Activated B cell treated with CpG ODN at 0.5 μM for 24 hours (primary cell): ENCODE data around the gene SRRM1. TPM values are rescaled to one million over a fixed set of nuclear protein-coding genes. Genes with fewer than 3 reads are reported as not detected.
A peak's percentile ranks its signal among the peaks of the same experiment; 100 is the strongest.

Experiments
- ATAC-seq: fragments of 200-7000 bp; cut with Tn5 transposase; one replicate; pipeline ENCODE4 v1.10.0; 2021; ENCODE audit warnings: low read depth, mild to moderate bottlenecking, moderate library complexity
- CTCF ChIA-PET: fragments of 350-600 bp; sonication (Branson Sonifier 250); formaldehyde crosslinking; loops from one replicate; lab custom pipeline; 2021; ENCODE audit warnings: antibody characterized with exemption; lab: Charles Lee
- POLR2A ChIA-PET: fragments of 350-600 bp; sonication (Branson Sonifier 250); formaldehyde crosslinking; loops from one replicate; lab custom pipeline; 2021; ENCODE audit warnings: antibody characterized with exemption; lab: Charles Lee
- DNase-seq: peaks from one replicate; pipeline ENCODE4 v3.0.0; 2022
- H3K27ac Mint-ChIP-seq: one replicate; pipeline ENCODE4 v1.8.0; 2020; ENCODE audit warnings: mixed read lengths
- H3K27me3 Mint-ChIP-seq: one replicate; pipeline ENCODE4 v1.8.0; 2021; ENCODE audit warnings: mixed read lengths
- H3K36me3 Mint-ChIP-seq: one replicate; pipeline ENCODE4 v1.8.0; 2021; ENCODE audit warnings: low read depth, mixed read lengths
- H3K4me1 Mint-ChIP-seq: one replicate; pipeline ENCODE4 v1.8.0; 2021; ENCODE audit warnings: mixed read lengths
- H3K4me3 Mint-ChIP-seq: one replicate; pipeline ENCODE4 v1.8.0; 2020; ENCODE audit warnings: mild to moderate bottlenecking, mixed read lengths
- H3K9me3 Mint-ChIP-seq: one replicate; pipeline ENCODE4 v1.8.0; 2020; ENCODE audit warnings: mixed read lengths
- intact Hi-C: fragments of 100-400 bp; cut with micrococcal nuclease; formaldehyde crosslinking; loops from one replicate; pipeline ENCODE4 v1.15.1; 2024
- total RNA-seq: library from RNA; stranded (reverse); gene quantifications from 2 replicates; pipeline ENCODE4 v1.2.3, GENCODE V29; 2022
- TF ChIP-seq, protein P1 (sequence below): fragments of 200-600 bp; IDR thresholded peaks from one replicate; pipeline ENCODE4 v1.8.0; 2022; ENCODE audit warnings: antibody characterized with exemption, mild to moderate bottlenecking

Gene SRRM1
- total RNA-seq, 1 donor from 2014 or later: 220 TPM

DNA sequence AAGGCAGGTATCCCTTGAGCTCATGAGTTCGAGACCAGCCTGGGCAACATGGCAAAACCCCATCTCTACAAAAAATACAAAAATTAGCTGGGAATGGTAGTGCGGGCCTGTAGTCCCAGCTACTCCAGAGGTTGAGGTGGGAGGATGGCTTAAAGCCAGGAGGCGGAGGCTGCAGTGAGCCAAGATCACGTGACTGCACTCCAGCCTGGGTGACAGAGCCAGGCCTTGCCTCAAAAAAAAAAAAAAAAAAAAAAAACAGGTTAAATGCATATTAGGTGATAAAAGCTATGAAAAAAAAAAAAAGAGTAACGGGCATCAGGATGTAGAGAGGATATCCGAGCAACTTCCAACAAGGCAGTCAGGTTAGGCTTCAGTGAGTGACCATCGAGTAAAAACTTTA lies 2.8 kb upstream of the SRRM1 start:
- Mint-ChIP-seq H3K27ac (no peak overlapping the region), H3K9me3 (no peaks in the 10 kb centered on the region), H3K36me3 (peaks cover 14% of the 10 kb centered on the region), H3K27me3 (no peaks in the 10 kb centered on the region), H3K4me1 (peaks cover 25% of the 10 kb centered on the region), H3K4me3 (no peak overlapping the region)
- ATAC-seq: no peak
- TF ChIP-seq, protein P1, sequence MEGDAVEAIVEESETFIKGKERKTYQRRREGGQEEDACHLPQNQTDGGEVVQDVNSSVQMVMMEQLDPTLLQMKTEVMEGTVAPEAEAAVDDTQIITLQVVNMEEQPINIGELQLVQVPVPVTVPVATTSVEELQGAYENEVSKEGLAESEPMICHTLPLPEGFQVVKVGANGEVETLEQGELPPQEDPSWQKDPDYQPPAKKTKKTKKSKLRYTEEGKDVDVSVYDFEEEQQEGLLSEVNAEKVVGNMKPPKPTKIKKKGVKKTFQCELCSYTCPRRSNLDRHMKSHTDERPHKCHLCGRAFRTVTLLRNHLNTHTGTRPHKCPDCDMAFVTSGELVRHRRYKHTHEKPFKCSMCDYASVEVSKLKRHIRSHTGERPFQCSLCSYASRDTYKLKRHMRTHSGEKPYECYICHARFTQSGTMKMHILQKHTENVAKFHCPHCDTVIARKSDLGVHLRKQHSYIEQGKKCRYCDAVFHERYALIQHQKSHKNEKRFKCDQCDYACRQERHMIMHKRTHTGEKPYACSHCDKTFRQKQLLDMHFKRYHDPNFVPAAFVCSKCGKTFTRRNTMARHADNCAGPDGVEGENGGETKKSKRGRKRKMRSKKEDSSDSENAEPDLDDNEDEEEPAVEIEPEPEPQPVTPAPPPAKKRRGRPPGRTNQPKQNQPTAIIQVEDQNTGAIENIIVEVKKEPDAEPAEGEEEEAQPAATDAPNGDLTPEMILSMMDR: no peak
- intact Hi-C loops: loop anchor here (5.0 to 10.0 kb wide), 3 partner anchors 392 to 1235 kb away; partner anchors contain the start of genes PAQR7 and SYF2
- DNase-seq: no peak
- ChIA-PET CTCF (no interaction called here), POLR2A (interaction anchor here (0.6 to 1.0 kb wide), 3 partner anchors 139 to 453 kb away, joined by 3 to 4 read pairs (median 3); partner anchors contain the start of gene IFNLR1)

DNA sequence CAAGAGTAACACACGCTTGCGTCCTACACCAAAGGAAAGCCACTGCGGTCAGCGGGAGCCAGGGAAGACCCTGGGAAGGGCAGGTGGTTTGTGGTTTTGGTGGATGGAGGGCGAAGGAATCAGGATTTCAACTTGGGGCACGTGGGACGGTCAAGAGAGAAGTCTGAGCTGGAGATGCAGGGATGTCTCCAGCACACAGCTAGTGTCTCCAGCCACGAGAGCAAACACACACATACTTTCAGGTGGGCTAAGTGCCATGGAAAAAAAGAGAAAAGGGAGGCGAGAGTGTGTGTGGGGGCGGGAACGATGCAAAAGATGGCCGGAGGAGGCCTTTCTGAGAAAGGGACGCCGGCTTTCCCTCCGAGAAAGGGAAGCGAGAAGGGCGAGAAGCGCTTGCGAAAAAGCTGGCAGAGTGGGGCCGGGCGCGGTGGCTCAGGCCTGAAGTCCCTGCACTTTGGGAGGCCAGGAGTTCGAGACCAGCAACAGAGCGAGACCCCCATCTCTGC lies 1.4 kb upstream of the SRRM1 start:
- H3K4me3 Mint-ChIP-seq: peak overlapping the region; percentile 96
- peak overlapping the region; percentile 99 for H3K27ac Mint-ChIP-seq
- DNase-seq: peak; percentile 31
- no peaks in the 10 kb centered on the region for H3K27me3 Mint-ChIP-seq
- no peak for ATAC-seq
- H3K9me3 Mint-ChIP-seq: no peaks in the 10 kb centered on the region
- H3K36me3 Mint-ChIP-seq: peaks cover 27% of the 10 kb centered on the region
- peaks cover 35% of the 10 kb centered on the region for H3K4me1 Mint-ChIP-seq
- intact Hi-C loops: loop anchor here (1.0 to 10.0 kb wide), 10 partner anchors 103 to 1233 kb away; partner anchors contain the start of genes CLIC4, NIPAL3, PAQR7 and RCAN3
- ChIA-PET CTCF (interaction anchor here (1.0 to 1.3 kb wide), 6 partner anchors 47 to 452 kb away, joined by 3 to 6 read pairs (median 3); partner anchors contain the start of gene STPG1), POLR2A (interaction anchor here (0.5 to 2.6 kb wide), 15 partner anchors 8 to 1297 kb away, joined by 3 to 16 read pairs (median 4); partner anchors contain the start of genes CLIC4, HNRNPR, NIPAL3 and RCAN3)
- TF ChIP-seq, protein P1: no peak

DNA sequence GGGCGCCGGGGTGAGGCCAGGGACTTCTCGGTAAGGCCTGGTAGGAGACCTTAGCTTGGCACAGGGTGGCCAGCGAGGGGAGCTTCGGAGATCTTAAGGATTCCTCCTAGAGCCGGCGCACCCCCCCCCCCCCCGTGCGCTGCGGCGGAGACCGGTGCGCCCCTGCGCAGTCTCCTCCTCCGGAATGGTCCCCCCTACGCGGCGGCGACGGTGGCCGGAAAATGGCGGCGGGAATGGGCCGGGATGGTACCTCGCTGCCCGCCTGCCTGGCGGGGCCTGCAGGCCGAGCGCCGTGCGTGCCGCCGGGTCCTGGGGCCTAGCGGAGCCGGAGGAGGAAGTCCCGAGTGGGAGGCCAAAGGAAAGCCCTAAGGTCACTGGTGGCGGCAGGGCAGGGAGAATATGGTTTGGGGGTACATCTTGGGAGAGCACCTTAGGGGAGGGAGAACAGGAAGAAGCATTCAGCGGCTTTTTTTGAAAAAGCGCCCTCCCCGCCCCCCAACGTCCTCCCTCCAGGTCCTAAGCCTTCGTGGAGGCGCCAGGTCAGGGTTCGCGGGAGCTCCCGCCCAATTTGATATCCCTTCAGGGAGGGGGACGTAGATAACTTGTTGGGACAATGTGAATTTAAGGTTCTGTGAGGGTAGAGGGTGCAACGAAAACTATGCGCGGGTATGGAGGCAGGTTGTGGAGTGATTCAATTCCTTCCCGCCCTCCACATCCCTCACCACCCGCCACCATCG lies 429 bp downstream of the SRRM1 start:
- no peaks in the 10 kb centered on the region for H3K9me3 Mint-ChIP-seq
- H3K27ac Mint-ChIP-seq: peak overlapping the region; percentile 99
- peaks cover 46% of the 10 kb centered on the region for H3K36me3 Mint-ChIP-seq
- H3K4me1 Mint-ChIP-seq: peaks cover 38% of the 10 kb centered on the region
- ChIA-PET CTCF (no interaction called here), POLR2A (interaction anchor here (0.6 to 2.6 kb wide), 11 partner anchors 83 to 746 kb away, joined by 3 to 16 read pairs (median 4); partner anchors contain the start of genes NIPAL3, RCAN3, RSRP1 and SYF2)
- TF ChIP-seq, protein P1: no peak
- intact Hi-C loops: loop anchor here (2.0 to 10.0 kb wide), 9 partner anchors 101 to 1231 kb away; partner anchors contain the start of genes CLIC4, PAQR7, RCAN3 and SYF2
- no peaks in the 10 kb centered on the region for H3K27me3 Mint-ChIP-seq
- peak; percentile 8 for ATAC-seq
- peak overlapping the region; percentile 96 for H3K4me3 Mint-ChIP-seq
- no peak for DNase-seq

DNA sequence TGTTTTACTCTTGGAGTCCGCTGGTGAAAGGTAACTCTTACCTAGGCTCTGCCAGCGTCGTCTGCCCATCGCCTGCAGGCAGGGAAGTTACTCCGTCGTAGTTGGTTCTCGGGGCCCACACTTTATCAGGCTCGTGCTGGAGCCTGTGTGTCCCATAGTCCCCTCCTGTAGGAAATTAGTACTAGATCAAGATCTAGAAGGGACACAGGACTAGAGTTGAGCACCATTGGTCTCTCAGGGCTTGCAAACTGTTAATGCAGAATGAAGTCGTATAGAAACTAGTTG lies 940 bp downstream of the SRRM1 start:
- intact Hi-C loops: loop anchor here (5.0 to 10.0 kb wide), 3 partner anchors 388 to 1231 kb away; partner anchors contain the start of genes PAQR7 and SYF2
- DNase-seq (no peak), ATAC-seq (no peak)
- Mint-ChIP-seq H3K27me3 (no peaks in the 10 kb centered on the region), H3K4me3 (peak overlapping the region; percentile 96), H3K36me3 (peaks cover 51% of the 10 kb centered on the region), H3K4me1 (peaks cover 38% of the 10 kb centered on the region), H3K9me3 (no peaks in the 10 kb centered on the region), H3K27ac (peak overlapping the region; percentile 65)
- POLR2A ChIA-PET: interaction anchor here (0.6 to 2.4 kb wide), 4 partner anchors 163 to 747 kb away, joined by 3 to 6 read pairs (median 4); partner anchors contain the start of gene RSRP1
- TF ChIP-seq, protein P1: no peak
- CTCF ChIA-PET: no interaction called here

DNA sequence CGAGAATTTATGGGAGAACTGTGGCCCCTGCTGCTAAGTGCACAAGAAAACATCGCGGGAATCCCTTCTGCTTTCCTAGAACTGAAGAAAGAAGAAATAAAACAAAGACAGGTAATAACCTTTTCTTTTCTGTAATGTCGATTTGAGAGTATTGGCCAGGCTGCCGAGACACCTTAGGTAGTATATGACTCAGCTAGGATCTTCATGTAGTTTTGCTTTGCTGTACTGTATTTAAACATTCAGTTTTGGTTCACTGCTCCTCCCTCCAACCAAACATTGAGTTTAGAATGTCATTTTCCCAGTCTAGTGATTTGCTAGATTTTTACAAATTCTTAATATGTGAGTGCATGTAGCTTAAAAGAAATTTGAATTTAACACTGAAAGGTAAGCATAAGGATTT lies 5.8 kb downstream of the SRRM1 start:
- CTCF ChIA-PET: interaction anchor here (0.7 kb wide), 1 partner anchor 13 kb away, joined by 3 read pairs; no protein-coding TSS in a partner anchor
- DNase-seq (no peak), ATAC-seq (no peak)
- Mint-ChIP-seq H3K27ac (no peak overlapping the region), H3K9me3 (no peaks in the 10 kb centered on the region), H3K4me1 (peaks cover 27% of the 10 kb centered on the region), H3K36me3 (peaks cover 90% of the 10 kb centered on the region), H3K4me3 (no peak overlapping the region), H3K27me3 (no peaks in the 10 kb centered on the region)
- intact Hi-C loops: loop anchor here (10.0 kb wide), 2 partner anchors 586 to 1226 kb away; partner anchors contain the start of genes PAQR7 and SYF2
- POLR2A ChIA-PET: no interaction called here
- TF ChIP-seq, protein P1: no peak
